ENCODE results near the gene FOSB.
A peak's percentile ranks its signal among the peaks of the same experiment; 100 is the strongest.
"Not testable (repeated sequence)": the region's sequence is repeated elsewhere in the genome, so short reads cannot be mapped to it uniquely, and the experiment has no call there.

FOSB gene

GRCh38 chr19:45506246-45506988, 38.6 kb downstream of the FOSB start:
- DNase-seq (ENCODE audit: low spot score) = peak; percentile 94

DNA sequence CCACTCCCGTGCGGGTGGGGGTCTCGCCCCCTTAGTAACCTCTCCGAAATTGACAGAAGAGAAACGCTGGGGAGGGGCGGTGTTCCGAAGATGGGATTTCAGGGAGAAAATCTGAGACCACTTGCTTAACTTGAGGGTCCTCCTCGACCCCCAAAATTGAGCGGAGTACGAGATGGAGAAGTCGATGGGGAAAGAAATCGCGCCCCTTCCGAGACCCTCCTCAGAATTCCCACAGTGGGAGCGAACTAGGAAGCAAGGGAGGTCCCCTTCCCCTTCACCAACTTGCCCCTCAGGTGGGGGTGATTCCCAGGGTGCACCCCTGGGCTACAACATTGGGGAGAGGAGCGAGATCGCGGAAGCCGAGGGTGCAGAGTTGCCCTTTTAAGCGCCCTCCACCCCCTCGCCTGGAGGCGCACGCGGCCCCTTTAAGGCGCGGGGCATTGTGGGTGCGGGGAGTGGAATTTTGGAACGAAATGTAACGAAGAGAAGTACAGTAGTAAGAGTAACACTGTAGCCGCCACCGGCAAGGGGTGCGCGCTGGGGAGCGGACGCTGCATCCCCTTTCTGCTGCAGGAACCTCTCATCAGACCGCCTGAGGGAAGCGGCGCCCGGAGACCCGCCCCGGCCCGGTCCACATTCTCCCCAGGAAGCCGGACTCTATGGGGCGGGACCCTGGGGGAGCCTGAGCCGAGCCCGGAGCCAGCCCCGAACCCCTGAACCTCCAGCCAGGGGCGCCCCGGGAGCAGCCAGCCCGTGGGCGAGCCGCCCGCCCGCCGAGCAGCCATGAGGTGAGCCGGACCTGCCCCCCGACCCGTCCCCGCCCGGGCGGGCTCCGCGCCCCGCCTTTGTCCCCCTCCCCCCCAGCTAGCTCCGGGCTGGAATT, 39.4 kb downstream of the FOSB start, which contains the start of gene VASP:
Gene VASP (plus strand): TSS at position 491 of the 883 bp plus-strand sequence. CDS start 293 bp downstream, at position 784.
- DNase-seq (ENCODE audit: low spot score) = peak; percentile 96

DNA sequence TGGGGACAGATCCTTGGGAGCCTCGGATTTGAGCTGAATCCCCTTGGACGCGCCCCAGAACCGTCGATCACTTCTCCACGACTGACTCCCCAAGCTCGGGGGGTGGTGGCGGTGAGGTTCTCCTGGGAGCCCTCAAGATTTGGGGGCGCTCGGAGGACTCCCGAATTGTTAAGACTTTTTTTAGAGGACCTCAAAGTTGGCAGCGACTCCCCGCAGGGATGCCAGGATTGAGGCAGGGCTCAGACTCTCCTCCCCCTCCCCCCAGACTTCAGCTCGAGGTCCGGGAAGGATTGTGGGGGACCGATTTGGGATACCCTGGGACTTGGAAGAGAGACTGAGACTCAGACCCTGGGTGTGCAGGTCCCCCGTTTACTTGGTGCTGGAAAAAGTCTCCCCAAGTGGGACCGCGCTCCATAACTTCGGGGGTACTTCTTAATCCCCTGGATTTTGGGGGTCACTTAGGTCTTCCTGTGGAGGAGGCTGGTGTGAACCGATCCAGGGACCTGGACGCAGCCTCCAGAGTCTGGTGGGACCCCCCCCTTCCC, 40.1 kb downstream of the FOSB start:
- DNase-seq (ENCODE audit: low spot score) = no peak

GRCh38 chr19:45508417-45508860, 40.6 kb downstream of the FOSB start:
- peak; percentile 45 for DNase-seq (ENCODE audit: low spot score)

GRCh38 chr19:45508861-45509691, 41.3 kb downstream of the FOSB start:
- DNase-seq (ENCODE audit: low spot score) = peak; percentile 62

DNA sequence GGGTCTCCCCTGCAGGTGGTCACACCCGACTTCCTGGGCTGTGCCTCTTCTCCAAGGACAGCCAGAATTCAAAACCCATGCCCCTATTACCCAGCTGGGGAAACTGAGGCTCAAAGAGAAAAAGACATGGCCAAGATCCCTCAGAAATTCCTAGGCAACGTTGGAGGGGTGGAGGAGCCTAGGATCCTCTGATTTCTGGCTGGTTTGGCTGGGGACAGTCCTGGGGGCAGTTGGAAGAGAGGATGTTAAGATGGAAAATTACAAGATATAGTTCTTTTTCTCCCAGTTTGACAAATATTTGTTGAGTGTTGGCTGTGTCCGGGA, 41.9 kb downstream of the FOSB start:
- no peak for DNase-seq (ENCODE audit: low spot score)

- DNase-seq (ENCODE audit: low spot score) = not testable (repeated sequence)
These were observed 42.6 kb downstream of the FOSB start for GRCh38 chr19:45510352-45510751.

DNA sequence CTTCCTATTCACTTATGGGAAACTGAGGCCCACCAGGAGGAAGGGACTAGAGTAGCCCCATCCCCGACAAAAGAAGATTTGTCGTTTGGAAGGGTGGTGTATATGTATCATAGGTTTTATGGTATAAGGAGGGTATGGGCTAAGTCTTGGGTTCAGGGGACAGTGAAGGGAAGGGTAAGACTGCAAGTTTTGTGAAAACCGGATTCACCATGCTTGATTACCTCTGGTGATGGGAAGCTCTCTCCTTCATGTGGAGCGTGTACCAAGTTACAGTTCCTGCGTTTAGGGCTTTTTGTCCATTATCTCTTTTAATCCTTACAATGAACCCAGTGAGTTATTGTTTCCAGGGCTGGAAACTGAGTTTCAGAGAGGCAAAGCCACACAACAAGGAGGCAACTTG, 43.3 kb downstream of the FOSB start:
- no peak for DNase-seq (ENCODE audit: low spot score)

GRCh38 chr19:45512881-45513483, 45.2 kb downstream of the FOSB start:
- no peak for DNase-seq (ENCODE audit: low spot score)

- DNase-seq (ENCODE audit: low spot score) = no peak
These were observed 46.7 kb downstream of the FOSB start for GRCh38 chr19:45514376-45515051.

- DNase-seq (ENCODE audit: low spot score) = peak; percentile 62
These were observed 47.4 kb downstream of the FOSB start for GRCh38 chr19:45515081-45515624.

- no peak for DNase-seq (ENCODE audit: low spot score)
These were observed 48.1 kb downstream of the FOSB start for GRCh38 chr19:45515807-45516401.

- no peak for DNase-seq (ENCODE audit: low spot score)
These were observed 49.4 kb downstream of the FOSB start for GRCh38 chr19:45517238-45517637.

DNA sequence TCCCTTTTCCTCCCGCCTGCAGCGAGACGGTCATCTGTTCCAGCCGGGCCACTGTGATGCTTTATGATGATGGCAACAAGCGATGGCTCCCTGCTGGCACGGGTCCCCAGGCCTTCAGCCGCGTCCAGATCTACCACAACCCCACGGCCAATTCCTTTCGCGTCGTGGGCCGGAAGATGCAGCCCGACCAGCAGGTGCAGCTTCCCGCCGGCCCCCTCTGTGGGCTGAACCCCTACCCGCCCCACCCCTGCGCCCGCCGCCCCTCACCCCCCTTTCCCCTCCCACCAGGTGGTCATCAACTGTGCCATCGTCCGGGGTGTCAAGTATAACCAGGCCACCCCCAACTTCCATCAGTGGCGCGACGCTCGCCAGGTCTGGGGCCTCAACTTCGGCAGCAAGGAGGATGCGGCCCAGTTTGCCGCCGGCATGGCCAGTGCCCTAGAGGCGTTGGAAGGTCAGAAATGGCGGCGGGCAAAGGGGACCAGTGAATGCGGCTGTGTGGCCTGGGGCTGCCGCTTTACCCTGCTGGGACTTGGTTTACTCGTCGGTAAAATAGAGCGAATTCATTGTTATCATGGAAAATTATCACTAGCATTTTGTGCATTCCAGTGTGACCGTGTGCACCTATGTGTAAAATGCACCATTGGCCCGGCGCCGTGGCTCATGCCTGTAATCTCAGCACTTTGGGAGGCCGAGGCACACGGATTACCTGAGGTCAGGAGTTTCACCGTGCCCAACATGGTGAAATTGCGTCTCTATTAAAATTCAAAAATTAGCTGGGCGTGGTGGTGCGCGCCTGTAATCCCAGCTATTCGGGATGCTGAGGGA, 50.1 kb downstream of the FOSB start:
- DNase-seq (ENCODE audit: low spot score) = no peak

DNA sequence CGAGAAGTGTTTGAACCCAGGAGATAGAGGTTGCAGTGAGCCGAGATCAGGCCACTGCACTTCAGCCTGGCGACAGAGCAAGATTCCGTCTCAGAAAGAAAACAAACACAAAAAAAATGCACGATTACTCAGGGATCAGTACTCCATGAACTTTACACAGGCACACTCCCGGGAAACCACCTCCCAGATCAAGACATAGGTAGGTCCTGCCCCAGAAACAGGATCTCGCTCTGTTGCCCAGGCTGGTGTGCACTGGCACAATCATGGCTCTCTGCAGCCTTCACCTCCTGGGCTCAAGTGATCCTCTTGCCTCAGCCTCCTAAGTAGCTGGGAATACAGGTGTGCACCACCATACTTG, 50.7 kb downstream of the FOSB start:
- DNase-seq (ENCODE audit: low spot score) = no peak

DNA sequence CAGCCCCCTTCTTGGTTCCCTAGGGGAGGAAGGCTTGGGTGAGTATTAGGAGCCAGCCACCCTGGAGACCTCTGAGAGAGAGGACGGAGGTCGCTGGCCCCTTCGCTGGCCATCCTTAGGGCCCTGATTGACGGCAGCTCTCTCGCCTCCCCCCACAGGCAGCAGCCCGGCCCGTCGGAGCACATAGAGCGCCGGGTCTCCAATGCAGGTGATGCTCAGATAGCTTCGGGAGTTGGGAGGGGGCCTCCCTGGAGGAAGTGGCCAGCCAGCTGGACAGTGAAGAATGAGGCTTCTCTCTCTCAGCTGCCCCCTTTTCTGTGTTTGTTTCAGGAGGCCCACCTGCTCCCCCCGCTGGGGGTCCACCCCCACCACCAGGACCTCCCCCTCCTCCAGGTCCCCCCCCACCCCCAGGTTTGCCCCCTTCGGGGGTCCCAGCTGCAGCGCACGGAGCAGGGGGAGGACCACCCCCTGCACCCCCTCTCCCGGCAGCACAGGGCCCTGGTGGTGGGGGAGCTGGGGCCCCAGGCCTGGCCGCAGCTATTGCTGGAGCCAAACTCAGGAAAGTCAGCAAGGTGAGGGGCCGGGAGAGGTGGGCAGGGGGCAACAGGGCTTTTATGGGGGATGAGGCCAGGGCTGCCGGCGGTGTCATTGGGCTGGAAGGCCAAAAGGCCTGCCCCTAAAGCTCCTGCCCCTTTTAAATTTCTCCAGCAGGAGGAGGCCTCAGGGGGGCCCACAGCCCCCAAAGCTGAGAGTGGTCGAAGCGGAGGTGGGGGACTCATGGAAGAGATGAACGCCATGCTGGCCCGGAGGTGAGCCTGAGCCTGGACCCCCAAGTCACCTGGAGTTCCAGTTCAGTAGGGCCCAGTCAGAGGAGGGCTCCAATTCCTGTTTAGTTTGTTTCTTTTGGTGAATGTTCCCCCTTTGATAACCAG, 54.5 kb downstream of the FOSB start:
- DNase-seq (ENCODE audit: low spot score) = no peak

DNA sequence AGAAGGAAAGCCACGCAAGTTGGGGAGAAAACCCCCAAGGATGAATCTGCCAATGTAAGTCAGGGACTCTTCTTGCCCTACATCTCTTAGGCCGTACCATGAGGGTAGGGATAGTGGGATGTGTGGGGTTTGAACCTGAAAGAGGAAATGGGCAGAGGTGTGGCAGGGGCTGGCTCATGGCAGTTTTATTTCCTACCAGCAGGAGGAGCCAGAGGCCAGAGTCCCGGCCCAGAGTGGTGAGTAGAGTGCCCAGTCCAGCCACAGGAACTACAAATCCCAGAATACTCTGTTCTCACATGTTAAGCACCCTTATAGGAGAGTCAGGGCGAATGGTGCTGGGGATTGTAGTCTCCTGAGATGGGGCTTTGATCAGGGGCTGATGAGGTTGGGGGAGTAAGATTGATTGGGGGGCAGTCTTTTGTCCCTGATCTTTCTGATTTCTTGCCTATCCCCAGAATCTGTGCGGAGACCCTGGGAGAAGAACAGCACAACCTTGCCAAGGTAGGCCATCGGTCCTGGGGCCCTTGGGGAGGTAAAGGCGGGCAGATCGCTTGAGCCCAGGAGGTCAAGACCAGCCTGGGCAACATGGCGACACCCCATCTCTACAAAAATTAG, 56.0 kb downstream of the FOSB start:
- DNase-seq (ENCODE audit: low spot score) = peak; percentile 92

DNA sequence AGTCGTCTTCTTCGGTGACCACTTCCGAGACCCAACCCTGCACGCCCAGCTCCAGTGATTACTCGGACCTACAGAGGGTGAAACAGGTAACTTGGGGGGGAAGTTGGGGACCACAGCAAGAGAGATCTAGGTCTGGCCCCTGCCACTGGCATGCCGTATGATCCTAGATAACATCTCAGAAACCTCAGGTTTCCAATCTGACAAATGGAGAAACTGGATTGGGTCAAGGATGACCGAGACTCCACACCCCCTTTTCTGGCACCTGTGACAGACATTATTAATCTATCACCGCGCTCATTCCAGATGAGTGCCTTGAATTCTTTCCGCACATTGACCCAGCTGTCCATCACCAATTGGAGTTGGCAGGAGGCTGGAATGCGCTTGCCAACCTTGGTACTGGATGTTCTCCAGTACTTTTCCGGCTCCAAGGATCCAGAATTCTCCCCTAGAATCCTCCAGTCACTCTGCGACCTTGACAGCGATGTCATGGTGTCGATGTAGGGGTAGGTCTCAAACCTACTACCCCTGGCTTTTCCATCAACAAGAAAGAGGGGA, 56.9 kb downstream of the FOSB start:
- no peak for DNase-seq (ENCODE audit: low spot score)
